GM10847 (cell line): ENCODE results near the gene SIGMAR1.

Source experiments
- POLR2A ChIP-seq: IDR thresholded peaks from 2 replicates; pipeline ENCODE4 v1.6.1; 2011; ENCODE audit not compliant: insufficient read length; ENCODE audit errors: extremely low read depth

SIGMAR1 gene

GRCh38 chr9:34600908-34601307, 36.7 kb downstream of the SIGMAR1 start:
- TF ChIP-seq POLR2A, result no peak

DNA sequence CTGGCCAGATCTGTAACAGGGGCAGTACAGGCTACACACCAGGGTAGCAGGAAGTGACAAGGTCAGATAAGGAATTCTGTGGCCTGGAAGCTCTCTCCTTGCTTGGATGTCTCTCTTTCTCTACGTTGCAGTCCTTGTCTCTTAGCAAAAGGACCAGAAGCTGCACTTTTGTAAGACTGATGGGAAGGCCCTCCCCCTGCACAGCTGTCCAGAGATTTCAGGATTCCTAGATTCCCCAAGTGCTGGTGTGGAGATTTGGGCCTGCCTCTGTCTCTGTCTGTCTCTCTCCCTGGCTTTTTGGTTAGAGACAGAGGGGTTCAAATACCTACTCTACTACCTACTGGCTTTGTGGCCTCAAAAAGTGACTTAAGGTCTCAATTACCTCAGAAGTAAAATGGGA, 38.0 kb downstream of the SIGMAR1 start:
- TF ChIP-seq POLR2A, result no peak

- no peak for TF ChIP-seq POLR2A
These were observed 43.4 kb downstream of the SIGMAR1 start for GRCh38 chr9:34594177-34594576.

DNA sequence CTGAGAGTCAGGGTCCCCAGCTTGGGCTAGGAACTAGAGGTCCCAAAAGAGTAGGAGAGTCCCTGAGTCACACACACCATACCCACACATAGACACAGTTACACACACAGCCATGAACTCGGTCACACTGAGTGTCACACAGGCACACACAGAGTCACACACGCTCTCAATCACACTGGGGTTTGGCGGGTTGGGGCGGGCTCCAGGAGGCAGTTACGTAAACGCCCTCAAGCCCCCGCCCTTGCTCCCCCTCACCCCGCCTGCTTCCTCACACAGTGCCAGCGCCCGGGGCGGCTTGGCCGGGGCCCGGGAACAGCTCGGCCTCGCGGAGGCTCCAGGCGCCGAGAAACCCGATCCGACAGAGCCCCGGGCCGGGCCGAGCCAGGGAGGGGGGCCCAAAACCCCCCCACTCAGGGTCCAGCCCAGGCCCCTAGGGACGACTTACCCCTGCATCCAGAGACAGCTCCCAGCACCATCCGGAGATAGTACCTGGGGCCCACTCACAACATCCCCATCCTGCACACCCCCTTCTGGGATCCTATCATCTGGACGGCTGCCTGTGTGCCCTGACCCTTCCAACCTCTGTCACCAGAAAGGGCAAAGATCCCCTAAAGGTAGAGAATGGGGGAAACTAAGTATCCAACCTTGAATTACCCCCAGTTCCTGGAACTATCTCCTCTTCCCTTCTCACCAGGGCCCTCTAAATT, 44.5 kb downstream of the SIGMAR1 start:
- no peak for TF ChIP-seq POLR2A

DNA sequence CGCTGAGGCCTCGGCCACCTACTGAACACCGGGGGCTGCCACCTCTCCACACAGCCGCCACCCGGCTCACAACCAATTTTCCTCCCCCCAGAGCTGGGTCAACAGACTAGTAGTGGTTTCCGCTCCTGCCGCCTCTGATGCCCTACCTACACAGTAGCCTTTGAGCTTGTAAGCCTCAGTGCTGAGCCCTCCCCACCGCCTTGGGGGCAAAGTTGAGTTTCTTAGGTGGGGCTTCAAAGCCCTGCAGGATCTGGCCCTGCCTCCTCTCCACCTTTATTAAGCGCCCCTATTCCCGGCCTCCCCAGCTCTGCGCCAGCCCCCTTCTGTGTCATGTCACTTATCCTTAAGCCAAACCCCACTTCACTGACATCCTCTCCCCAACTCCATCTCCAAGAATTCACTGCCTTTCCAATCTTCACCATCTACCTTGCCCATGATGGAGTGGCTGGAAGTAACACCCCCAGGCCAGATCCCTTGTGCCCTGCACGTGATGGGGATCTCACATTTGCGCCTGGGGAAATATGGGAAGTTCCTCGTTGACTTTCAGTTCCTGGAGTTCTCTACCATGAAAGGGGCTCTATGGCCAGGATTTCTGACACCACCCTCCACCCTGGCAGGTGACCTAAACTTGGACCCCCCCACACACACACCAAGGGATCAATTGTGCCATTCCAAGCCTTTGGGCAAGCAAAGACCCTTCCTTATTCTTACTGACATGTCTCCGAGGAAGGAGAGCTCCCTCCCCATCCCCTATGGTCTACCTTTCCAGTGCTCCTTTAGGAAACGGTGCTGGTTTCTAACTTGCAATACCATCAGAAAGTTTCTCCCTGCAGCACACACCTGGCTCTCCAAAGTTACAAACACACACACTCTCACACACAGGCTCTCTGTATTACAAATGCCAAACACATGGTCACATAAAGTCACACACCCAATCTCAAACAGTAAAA, 45.4 kb downstream of the SIGMAR1 start:
- no peak for TF ChIP-seq POLR2A

GRCh38 chr9:34591248-34591916, 46.2 kb downstream of the SIGMAR1 start:
- no peak for TF ChIP-seq POLR2A

- no peak for TF ChIP-seq POLR2A
These were observed 47.0 kb downstream of the SIGMAR1 start for GRCh38 chr9:34590381-34591247.

DNA sequence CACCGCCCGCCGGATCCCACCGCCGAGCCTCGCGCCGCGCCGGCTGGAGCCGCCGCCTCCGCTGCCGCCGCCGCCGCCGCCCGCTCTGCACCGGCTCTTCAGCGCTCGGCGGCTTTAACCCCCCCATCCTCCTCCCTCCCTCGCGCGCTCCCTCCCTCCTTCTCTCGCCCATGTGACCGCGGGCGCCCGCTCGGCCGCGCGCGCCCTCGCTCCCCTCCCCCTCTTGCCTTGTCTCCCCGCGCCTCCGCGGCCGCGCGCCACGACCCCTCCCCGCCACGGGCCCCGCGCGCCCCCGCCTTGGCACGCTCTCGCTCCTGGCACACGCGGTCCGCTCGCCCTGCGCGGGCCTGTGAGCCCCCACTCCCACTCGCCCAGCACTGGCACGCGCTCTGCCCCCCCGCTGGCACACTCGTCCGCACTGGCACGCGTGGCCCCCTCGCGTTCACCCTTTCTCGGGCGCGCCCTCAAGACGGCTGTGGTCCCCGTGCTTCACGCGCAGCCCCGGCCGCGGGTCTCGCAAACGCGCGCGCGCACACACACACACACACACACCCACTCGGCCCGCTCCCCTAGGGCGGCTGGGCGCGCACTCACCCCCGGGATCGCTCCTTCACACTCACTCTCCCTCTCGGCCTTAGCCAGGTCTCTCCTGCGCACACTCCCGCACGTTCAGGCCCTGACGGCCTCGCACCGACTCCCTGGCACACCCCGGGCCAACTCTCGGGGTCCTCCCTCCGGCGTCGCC, 47.8 kb downstream of the SIGMAR1 start, which contains the start of gene CNTFR:
Gene CNTFR (minus strand): TSS at position 89 of the 745 bp plus-strand sequence. CDS start 20,743 bp downstream, outside the sequence.
- no peak for TF ChIP-seq POLR2A

- no peak for TF ChIP-seq POLR2A
These were observed 48.6 kb downstream of the SIGMAR1 start for GRCh38 chr9:34588671-34589635.

DNA sequence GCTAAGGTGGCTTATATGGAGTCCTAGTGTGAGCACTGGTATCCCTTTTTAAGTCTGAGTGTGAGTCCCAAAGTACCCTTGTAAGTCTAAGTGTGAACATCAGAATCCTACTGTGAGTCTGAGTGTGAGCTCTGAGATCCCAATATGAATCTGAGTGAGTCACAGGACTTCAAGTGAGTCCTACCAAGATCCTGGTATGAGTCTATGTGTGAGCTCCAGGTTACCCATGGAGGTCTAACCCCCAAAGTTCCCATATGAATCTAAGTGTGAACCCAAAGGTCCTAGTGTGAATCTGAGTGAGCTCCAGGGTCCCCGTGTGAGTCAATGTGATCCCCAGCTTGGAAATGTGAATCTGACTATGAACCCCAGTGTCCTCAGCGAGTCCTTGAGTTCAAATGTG, 50.3 kb downstream of the SIGMAR1 start:
- no peak for TF ChIP-seq POLR2A

GRCh38 chr9:34585946-34586669, 51.5 kb downstream of the SIGMAR1 start:
- TF ChIP-seq POLR2A, result no peak

- no peak for TF ChIP-seq POLR2A
These were observed 52.6 kb downstream of the SIGMAR1 start for GRCh38 chr9:34584970-34585369.
